SHP77 (cell line): ENCODE data around the gene CARHSP1.
"Not testable (repeated sequence)": the region's sequence is repeated elsewhere in the genome, so short reads cannot be mapped to it uniquely, and the experiment has no call there.

ENCODE experiments used
- DNase-seq, 2 experiments: peaks; one replicate each; lab custom pipeline; 2025; lab: John Stamatoyannopoulos, UW

The CARHSP1 gene

DNA sequence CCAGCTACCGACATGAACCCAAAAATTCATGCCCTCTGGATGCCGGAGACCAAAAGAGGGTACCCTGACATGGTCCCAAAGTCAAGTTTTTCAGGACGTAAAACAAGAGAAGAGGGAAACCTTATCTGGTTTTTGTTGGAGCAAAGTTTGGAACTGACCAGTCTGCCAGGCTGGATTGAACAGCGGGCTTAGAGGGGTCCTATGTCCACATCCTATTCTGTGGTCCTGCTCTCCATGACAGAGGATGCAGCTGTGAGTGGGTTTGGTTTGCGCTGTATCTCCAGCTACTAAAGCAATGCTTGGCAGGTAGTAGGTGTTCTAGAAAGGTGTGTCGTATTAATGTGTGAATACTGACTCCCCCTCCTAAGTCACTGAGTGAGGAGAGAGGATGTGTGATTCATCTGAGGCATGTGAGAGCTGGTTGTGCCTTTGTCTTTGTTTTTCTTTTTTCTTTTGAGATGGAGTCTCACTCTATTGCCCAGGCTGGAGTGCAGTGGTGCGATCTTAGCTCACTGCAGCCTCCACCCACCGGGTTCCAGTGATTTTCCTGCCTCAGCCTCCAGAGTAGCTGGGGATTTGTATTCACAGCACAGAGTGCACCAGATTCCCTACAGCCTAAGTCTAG lies 40.2 kb downstream of the CARHSP1 start:
- DNase-seq, result no peak

DNA sequence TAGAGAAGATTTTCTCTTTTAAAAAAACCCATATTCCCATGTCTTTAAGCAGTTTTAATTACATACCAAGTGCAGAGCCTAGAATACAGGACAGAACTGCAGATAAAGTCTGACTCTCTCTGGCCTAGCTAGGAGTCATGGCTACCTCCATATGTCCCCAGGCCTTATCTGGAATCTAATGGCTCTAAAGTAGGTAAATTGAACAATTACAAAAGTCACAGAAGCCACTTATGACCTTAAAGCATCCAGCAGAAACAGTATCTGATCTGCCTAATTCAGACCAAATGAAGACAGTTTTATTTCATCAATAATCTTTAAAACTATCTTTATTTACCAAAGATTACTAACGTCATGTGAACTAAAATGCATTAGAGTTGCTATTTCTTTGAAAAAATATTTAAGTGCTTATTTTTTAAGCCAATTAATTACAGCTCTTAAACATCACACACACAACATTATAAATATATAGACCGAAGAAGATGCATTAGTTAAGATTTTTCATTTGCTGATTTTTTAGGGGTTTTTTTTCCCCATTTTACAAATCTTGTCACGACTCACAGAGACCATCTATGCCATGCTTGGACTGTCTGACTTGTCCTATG lies 42.4 kb downstream of the CARHSP1 start:
- DNase-seq, result no peak

DNA sequence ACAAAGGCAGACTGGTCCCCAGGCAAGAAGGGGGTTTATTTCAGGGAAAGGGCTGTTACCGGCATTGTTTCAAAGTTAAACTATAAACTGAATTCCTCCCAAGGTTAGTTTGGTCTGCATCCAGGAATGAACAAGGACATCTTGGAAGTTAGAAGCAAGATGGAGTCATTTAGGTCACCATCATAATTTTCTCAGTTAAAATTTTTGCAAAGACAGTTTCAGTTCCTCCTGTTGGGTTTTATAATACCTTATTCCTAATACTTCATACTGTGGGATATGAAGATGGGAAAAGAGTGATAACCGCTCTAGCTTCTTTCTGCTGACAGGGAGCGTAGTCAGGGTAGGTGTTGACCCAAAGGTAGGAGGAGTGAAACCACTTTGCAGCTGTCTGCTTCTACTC lies 46.4 kb downstream of the CARHSP1 start:
- DNase-seq, result no peak

GRCh38 chr16:8819411-8820034 lies 49.3 kb downstream of the CARHSP1 start:
- DNase-seq, result no peak

DNA sequence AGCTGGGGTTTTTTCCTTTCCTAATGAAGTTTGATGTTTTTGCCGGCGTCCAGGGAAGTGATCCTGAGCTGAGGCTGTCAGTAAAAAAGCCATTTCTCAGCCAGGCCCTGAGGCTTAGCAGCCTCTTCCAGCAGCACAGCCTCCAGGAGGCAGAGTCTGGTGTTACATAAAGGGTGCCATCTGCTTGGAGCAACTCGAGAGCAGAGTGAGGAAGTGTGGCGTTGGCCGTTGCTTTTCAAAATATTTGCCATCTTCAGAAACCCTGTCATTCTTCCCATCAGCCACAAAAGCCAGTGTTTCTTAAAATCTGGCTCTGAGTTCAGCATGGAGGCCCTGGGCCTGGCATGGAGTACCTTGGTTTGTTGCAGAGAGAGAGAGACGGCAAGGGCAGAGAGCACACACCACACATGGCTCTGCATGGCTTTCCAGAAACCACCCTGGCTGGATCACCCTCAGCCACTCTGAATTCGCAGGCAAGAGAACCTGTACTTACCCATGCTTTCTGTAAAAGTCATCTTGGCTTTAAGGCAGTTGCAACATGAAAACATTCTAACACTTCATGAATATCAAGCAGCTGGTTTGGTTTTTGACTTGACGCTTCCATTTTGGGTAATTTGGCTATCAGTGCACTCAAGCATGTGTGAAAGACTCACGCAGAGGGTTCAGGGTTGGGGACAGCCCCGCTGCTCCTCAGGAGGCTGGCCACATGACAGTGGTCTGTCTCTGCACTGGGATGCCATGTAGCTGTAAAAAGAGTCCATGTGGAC lies 50.1 kb downstream of the CARHSP1 start:
- no peak for DNase-seq

DNA sequence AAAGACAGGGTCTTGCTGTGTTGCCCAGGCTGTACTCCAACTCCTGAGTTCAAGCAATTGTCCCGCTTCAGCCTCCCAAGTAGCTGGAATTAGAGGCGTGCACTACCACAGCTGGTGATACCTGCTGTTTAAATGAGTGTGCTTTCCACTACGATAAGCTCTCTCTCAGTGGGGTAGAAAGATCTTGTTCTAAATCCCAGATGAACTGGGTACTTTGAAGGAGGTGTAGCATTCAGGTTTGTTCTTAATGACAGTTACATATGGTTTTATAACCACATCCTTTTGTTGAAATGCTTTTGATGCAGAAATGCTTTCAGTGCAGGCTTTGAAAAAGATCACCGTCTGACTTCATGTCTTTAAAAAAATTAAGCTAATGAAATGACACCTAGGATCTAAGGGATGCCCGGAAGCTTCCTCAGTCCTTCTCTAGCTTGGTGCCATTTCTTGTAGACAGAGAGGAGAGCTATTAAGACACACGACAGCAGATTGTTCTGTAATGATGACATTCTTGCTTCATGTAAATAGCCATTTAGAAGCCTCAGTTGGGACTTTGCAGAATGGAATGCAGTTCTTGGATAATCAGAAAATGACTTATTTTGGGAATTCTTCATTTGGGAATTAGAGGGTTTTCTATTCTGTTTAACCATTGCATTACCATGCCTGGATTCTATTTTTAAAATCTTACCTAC lies 51.7 kb downstream of the CARHSP1 start:
- DNase-seq, result no peak

DNA sequence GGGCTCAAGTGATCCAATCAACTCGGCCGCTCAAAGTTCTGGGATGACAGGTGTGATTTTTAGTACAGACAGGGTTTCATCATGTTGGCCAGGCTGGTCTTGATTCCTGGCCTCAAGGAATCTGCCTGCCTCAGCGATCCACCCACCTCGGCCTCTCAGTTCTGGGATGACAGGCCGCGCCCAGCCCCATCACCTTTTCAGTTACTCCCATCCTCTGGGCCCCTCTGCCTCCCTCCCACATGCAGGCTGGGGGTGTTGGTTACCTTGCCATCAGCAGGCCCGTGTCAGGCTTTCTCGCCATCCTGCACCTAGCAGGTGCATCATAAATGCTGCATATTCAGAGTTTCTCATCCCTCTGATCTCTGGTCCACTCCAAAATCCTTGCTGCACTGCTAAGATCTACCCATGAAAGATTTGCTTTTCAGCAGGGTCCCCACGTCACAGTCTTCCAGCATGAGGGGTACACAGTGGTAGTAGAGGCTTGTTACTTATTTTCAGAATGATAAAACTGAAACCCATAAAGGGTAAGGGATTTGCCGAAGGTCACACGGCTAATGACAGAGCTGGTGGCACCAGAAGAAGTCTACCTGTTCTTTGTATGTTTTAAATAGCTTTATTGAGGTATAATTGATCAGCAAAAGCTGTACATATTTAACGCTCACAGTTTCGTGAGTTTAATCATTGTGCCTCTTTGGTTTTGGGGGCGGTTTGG lies 54.6 kb downstream of the CARHSP1 start:
- DNase-seq, result no peak

GRCh38 chr16:8812162-8812843 lies 56.5 kb downstream of the CARHSP1 start:
- no peak for DNase-seq

GRCh38 chr16:8808613-8809353 lies 60.0 kb downstream of the CARHSP1 start:
- DNase-seq, result no peak

- no peak for DNase-seq
Measured at GRCh38 chr16:8808009-8808408, 60.8 kb downstream of the CARHSP1 start.

- DNase-seq, result no peak
Measured at GRCh38 chr16:8807189-8807588, 61.6 kb downstream of the CARHSP1 start.

DNA sequence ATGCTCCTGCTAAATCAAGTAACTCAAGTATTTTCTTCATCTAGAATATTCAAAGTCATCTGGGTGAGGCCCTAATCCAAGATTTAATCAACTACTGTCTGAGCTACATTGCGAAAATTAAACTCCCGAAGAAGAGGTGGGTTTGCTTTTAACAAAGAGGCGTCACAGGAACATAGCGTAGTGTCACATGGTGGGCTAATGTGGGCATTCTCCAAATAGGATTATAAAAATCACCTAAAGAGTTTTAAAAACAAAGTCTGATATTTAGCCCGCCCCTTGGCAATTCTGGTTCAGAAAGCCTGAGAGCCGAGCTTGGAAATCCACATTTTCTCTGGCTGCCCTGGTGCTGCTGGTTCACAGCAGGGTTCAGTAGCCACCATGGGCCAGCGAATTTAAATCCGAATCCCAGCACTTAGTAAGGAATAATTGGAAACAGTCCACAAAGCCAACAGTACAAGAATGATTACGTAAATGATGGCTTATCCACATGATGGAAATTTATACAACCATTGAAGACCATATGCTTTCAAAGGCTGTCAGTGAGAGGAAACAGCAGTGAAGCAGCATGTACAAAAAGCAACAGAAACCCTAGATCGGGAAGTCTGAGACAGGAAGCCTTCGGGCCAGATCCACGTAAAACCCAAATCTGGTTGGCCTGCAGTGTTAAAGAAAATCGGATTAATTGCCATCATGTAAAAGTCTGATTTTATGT lies 62.4 kb downstream of the CARHSP1 start:
- DNase-seq, result no peak

GRCh38 chr16:8804313-8804712 lies 64.5 kb downstream of the CARHSP1 start:
- no peak for DNase-seq

DNA sequence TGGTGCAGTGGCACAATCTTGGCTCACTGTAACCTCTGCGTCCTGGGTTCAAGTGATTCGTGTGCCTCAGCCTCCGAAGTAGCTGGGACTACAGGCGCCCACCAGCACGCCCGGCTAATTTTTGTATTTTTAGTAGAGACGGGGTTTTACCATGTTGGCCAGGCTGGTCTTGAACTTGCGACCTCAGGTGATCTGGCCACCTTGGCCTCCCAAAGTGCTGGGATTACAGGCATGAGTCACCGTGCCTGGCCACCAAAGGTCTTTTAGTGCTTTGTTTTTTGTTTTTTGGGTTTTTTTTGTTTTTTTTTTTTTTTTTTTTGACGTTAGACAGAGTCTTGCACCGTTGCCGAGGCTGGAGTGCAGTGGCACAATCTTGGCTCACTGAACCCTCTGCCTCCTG lies 65.1 kb downstream of the CARHSP1 start:
- not testable (repeated sequence) for DNase-seq
